ENCODE results near the gene DLGAP1. TPM values are rescaled to one million over a fixed set of nuclear protein-coding genes. Genes with fewer than 3 reads are reported as not detected.

The DLGAP1 gene
- total RNA-seq, 1 donor from 2014 or later: 2.0 TPM

DNA sequence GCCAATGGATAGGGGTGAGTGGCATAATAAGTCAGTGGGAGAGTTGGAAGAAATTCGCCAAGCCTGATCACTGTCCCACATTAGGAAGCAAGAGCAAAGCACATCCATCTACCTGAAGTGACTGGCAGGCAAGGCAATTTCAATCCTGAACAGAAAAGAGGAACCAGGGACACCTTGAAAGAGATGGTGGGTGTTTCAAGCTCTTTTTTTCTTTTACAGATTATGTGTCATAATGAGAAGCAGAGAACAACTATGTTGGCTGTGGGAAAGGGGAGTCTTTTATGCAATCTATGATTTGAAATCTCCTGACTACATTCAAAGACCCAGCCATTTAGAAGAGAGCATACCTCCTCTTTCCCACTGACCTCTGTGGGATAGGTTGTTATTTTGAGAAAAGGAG is 941.6 kb downstream of the DLGAP1 start:
- no peaks in the 10 kb centered on the region for H3K4me1 ChIP-seq
- TF ChIP-seq, protein P1, sequence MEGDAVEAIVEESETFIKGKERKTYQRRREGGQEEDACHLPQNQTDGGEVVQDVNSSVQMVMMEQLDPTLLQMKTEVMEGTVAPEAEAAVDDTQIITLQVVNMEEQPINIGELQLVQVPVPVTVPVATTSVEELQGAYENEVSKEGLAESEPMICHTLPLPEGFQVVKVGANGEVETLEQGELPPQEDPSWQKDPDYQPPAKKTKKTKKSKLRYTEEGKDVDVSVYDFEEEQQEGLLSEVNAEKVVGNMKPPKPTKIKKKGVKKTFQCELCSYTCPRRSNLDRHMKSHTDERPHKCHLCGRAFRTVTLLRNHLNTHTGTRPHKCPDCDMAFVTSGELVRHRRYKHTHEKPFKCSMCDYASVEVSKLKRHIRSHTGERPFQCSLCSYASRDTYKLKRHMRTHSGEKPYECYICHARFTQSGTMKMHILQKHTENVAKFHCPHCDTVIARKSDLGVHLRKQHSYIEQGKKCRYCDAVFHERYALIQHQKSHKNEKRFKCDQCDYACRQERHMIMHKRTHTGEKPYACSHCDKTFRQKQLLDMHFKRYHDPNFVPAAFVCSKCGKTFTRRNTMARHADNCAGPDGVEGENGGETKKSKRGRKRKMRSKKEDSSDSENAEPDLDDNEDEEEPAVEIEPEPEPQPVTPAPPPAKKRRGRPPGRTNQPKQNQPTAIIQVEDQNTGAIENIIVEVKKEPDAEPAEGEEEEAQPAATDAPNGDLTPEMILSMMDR (IDR thresholded peaks at IDR 0.05): no peak
- H3K27ac ChIP-seq: no peak overlapping the region
- DNase-seq (ENCODE audit: low spot score in 2 of 2): no peak
- H3K36me3 ChIP-seq: no peaks in the 10 kb centered on the region
- no peak overlapping the region for H3K4me3 ChIP-seq
- no peaks in the 10 kb centered on the region for H3K9me3 ChIP-seq
- H3K27me3 ChIP-seq: no peaks in the 10 kb centered on the region
- intact Hi-C loops (cut with DNase I): loop anchor here (10.0 kb wide), 1 partner anchor 51 kb away; no protein-coding TSS in a partner anchor

DNA sequence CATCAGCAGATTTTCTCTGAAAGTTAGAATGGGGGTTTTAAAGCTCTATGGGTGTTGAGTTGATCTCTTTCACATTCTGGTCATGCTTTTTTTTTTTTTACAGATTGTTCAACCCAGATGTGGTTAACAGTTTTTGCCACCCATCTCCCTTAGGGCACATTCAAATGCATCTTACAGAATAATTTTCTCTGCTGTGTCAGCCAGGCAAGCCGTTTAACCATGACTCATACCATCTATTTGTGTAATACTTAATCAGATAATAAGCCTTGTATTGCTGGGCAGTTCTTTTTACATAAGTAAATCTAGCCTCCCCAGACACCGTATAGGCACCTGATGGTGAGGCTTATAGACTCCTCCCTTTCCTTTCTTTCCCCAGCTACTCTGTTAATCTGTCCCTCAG is 943.1 kb downstream of the DLGAP1 start:
- DNase-seq (ENCODE audit: low spot score in 2 of 2): no peak
- no peaks in the 10 kb centered on the region for H3K4me1 ChIP-seq
- H3K27ac ChIP-seq: no peak overlapping the region
- TF ChIP-seq, protein P1 (IDR thresholded peaks at IDR 0.05): no peak
- no peak overlapping the region for H3K4me3 ChIP-seq
- H3K9me3 ChIP-seq: no peaks in the 10 kb centered on the region
- H3K27me3 ChIP-seq: no peaks in the 10 kb centered on the region
- no peaks in the 10 kb centered on the region for H3K36me3 ChIP-seq
- intact Hi-C loops (cut with DNase I): loop anchor here (10.0 kb wide), 1 partner anchor 53 kb away; no protein-coding TSS in a partner anchor

DNA sequence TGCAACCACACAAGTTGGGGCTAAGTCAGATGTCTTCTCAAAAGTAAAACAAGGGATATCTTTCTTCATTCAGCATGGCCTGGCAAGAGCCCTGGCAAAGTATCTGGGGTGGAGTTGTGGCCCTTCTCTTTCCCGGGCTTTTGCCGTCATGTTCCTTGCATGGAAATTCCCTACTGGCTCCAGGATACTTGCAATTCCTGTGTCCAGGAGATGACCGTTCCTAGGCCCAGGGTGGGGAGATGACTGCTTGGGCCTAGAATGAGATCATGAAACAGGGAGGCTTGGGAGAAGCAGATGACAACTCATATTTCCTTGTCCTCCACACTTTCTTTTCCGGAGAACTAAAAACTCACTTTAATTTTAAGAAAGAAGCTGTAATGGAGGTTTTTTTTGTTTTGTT is 944.2 kb downstream of the DLGAP1 start:
- Histone ChIP-seq H3K27me3 (no peaks in the 10 kb centered on the region), H3K36me3 (no peaks in the 10 kb centered on the region), H3K27ac (no peak overlapping the region), H3K9me3 (no peaks in the 10 kb centered on the region), H3K4me1 (no peaks in the 10 kb centered on the region), H3K4me3 (no peak overlapping the region)
- DNase-seq (ENCODE audit: low spot score in 2 of 2): no peak
- TF ChIP-seq, protein P1 (IDR thresholded peaks at IDR 0.05): no peak
- intact Hi-C loops (cut with DNase I): loop anchor here (10.0 kb wide), 1 partner anchor 54 kb away; no protein-coding TSS in a partner anchor

DNA sequence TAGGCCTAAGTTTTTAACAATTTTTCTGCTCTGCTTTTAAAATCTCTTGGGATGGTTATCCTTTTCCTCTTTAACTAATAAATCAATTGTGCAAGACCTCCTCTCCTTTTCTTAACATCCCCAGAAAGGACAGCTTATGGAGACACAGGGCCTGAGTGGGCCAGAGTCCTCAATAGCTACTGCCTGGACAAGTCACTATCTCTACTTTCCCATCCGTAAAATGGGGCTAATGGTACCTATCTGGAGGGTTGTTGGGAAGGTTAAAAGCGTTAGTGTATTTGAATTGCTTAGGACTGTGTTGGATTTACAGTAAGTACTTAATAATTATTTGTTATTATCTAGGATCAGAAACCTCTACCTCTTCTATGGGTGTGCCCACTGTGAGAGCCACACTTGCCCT is 945.1 kb downstream of the DLGAP1 start:
- TF ChIP-seq, protein P1 (IDR thresholded peaks at IDR 0.05): no peak
- no peaks in the 10 kb centered on the region for H3K4me1 ChIP-seq
- H3K36me3 ChIP-seq: no peaks in the 10 kb centered on the region
- intact Hi-C loops (cut with DNase I): loop anchor here (10.0 kb wide), 1 partner anchor 55 kb away; no protein-coding TSS in a partner anchor
- H3K27me3 ChIP-seq: no peaks in the 10 kb centered on the region
- no peaks in the 10 kb centered on the region for H3K9me3 ChIP-seq
- no peak overlapping the region for H3K4me3 ChIP-seq
- DNase-seq (ENCODE audit: low spot score in 2 of 2): no peak
- H3K27ac ChIP-seq: no peak overlapping the region

DNA sequence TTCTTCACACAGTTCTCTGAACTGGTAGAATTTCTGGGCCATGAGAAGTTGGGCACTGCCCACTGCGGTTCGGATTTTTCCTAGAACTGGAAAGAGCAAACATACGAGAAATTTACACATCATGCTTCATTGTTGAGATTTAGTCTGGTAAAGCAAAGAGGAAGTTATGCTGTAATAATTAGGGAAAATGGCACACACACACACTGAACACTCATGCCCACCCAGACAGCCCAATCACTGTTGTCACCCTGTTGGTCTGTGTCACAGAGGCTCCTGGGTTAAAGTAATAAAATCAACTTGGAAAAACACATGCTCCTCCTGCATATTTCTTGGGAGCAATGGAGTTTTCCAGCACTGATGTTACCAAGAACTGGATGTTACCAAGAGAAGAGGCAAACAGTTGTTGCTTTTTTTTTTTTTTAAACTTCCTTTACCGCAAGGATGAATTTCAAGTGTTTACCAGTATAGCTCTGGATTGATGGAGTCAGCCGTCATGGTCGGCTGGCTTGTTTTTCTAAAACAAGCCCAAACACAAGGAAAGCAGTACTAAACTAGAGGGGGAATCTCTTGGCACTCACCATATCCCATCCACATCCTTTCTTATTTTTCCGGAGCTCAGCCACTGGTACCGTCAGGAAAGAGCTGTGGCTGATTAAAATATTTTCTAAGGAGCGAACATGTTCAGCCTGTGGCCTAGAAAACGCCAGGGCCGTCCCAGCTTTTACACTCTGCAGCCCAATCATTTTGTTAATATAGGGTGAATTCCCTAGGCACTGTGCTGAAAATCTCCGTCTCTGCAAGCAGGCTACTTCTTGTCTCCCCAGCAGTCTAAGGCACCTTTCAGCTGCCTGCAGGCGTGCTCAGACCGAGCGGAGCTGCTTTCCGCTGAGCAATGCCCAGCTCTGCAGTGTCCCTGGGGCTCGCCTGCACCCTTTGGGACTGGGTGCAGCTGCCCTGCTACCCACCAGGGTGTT is 946.2 kb downstream of the DLGAP1 start:
- Histone ChIP-seq H3K36me3 (no peaks in the 10 kb centered on the region), H3K27ac (no peak overlapping the region), H3K4me3 (no peak overlapping the region), H3K4me1 (no peaks in the 10 kb centered on the region), H3K9me3 (no peaks in the 10 kb centered on the region), H3K27me3 (no peaks in the 10 kb centered on the region)
- no peak for DNase-seq (ENCODE audit: low spot score in 2 of 2)
- intact Hi-C loops (cut with DNase I): no loop called here
- TF ChIP-seq, protein P1 (IDR thresholded peaks at IDR 0.05): no peak

Measured in ascending aorta (tissue), 2 donors.